Measurements from ENCODE around the gene CYBC1. TPM values are rescaled to one million over a fixed set of nuclear protein-coding genes. Genes with fewer than 3 reads are reported as not detected.
A peak's percentile ranks its signal among the peaks of the same experiment; 100 is the strongest.

The CYBC1 gene
- total RNA-seq, 1 experiment from 2014 or later: 71.7 TPM

DNA sequence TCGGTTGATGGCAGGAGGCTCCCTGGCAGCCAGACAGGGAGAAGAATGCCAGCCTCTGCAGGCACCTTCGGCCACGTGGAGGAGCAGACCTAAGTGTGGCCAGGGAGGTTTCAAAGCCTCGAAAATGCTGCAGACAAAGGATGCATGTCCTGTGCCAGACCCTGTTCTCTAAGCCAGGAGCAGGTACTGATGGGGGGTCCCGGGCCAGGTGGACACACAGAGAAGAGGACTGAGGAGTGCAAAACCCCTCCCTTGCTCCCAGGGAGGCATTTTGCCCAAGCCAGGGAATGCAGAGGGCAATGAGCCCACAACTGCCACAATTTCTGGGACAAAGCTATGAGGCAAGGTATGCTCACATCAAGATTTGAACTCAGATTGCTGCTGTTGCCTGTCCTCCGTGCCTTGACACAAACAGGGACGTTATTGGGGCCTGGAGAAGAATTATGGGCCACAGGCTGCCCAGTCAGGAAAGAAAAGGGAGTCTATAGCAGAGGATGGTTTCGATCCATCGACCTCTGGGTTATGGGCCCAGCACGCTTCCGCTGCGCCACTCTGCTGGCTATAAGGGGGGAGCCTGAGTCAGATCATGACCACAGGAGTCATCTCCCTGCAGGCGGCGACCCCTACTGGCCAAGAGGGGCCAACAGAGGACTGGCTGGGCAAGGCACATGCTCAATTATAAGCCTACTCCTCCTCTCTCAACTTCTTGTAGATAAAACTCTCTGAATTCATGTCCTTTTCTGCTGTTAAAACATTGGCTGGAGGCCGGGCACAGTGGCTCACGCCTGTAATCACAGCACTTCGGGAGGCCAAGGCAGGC is 43.9 kb upstream of the CYBC1 start (continued):
- TF ChIP-seq ZNF281 (CRISPR knock-in tag; IDR thresholded peaks at IDR 0.05) (no peak), ELF4 (CRISPR knock-in tag; IDR thresholded peaks at IDR 0.05; ENCODE audit: low read depth) (no peak), ZNF671 (CRISPR knock-in tag; IDR thresholded peaks at IDR 0.05) (no peak), NR3C1 (CRISPR knock-in tag; conservative IDR thresholded peaks at IDR 0.05; ENCODE audit: low read depth) (no peak), ZNF121 (CRISPR knock-in tag; IDR thresholded peaks at IDR 0.05) (peak; percentile 58), SOX15 (CRISPR knock-in tag; IDR thresholded peaks at IDR 0.05) (no peak), ZNF138 (CRISPR knock-in tag; conservative IDR thresholded peaks at IDR 0.05) (no peak), MYBL2 (CRISPR knock-in tag; IDR thresholded peaks at IDR 0.05) (peak; percentile 52; the same call in 1 of the 2 replicates), ATF2 (CRISPR knock-in tag; IDR thresholded peaks at IDR 0.05; ENCODE audit: borderline replicate concordance, low read depth) (no peak), PRRX2 (CRISPR knock-in tag; IDR thresholded peaks at IDR 0.05) (0 out of 2 replicates have a peak, but pooled peaks have one; percentile 27), GTF2I (CRISPR knock-in tag; conservative IDR thresholded peaks at IDR 0.05) (no peak), CREM (CRISPR knock-in tag; IDR thresholded peaks at IDR 0.05) (peak; percentile 86; the same call in 1 of the 2 replicates), FOXP1 (CRISPR knock-in tag; IDR thresholded peaks at IDR 0.05; ENCODE audit: borderline replicate concordance) (peak; percentile 63; the same call in 1 of the 2 replicates), TP53 (CRISPR knock-in tag; IDR thresholded peaks at IDR 0.05) (no peak), KAT7 (CRISPR knock-in tag; IDR thresholded peaks at IDR 0.05; ENCODE audit: borderline replicate concordance) (no peak), ZNF263 (CRISPR knock-in tag; IDR thresholded peaks at IDR 0.05; ENCODE audit: low read depth) (no peak), MXD4 (CRISPR knock-in tag; IDR thresholded peaks at IDR 0.05; ENCODE audit: borderline replicate concordance) (no peak), NFE2L1 (CRISPR knock-in tag; IDR thresholded peaks at IDR 0.05) (no peak)
- TF ChIP-seq, protein P1, sequence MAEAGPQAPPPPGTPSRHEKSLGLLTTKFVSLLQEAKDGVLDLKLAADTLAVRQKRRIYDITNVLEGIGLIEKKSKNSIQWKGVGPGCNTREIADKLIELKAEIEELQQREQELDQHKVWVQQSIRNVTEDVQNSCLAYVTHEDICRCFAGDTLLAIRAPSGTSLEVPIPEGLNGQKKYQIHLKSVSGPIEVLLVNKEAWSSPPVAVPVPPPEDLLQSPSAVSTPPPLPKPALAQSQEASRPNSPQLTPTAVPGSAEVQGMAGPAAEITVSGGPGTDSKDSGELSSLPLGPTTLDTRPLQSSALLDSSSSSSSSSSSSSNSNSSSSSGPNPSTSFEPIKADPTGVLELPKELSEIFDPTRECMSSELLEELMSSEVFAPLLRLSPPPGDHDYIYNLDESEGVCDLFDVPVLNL (CRISPR knock-in tag; IDR thresholded peaks at IDR 0.05; ENCODE audit: borderline replicate concordance, low read depth): no peak
- TF ChIP-seq, protein P2, sequence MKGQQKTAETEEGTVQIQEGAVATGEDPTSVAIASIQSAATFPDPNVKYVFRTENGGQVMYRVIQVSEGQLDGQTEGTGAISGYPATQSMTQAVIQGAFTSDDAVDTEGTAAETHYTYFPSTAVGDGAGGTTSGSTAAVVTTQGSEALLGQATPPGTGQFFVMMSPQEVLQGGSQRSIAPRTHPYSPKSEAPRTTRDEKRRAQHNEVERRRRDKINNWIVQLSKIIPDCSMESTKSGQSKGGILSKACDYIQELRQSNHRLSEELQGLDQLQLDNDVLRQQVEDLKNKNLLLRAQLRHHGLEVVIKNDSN (CRISPR knock-in tag; IDR thresholded peaks at IDR 0.05): peak; percentile 41; the same call in 1 of the 2 replicates
- TF ChIP-seq, protein P3, sequence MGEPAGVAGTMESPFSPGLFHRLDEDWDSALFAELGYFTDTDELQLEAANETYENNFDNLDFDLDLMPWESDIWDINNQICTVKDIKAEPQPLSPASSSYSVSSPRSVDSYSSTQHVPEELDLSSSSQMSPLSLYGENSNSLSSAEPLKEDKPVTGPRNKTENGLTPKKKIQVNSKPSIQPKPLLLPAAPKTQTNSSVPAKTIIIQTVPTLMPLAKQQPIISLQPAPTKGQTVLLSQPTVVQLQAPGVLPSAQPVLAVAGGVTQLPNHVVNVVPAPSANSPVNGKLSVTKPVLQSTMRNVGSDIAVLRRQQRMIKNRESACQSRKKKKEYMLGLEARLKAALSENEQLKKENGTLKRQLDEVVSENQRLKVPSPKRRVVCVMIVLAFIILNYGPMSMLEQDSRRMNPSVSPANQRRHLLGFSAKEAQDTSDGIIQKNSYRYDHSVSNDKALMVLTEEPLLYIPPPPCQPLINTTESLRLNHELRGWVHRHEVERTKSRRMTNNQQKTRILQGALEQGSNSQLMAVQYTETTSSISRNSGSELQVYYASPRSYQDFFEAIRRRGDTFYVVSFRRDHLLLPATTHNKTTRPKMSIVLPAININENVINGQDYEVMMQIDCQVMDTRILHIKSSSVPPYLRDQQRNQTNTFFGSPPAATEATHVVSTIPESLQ (CRISPR knock-in tag; IDR thresholded peaks at IDR 0.05): no peak
- TF ChIP-seq, protein P4, sequence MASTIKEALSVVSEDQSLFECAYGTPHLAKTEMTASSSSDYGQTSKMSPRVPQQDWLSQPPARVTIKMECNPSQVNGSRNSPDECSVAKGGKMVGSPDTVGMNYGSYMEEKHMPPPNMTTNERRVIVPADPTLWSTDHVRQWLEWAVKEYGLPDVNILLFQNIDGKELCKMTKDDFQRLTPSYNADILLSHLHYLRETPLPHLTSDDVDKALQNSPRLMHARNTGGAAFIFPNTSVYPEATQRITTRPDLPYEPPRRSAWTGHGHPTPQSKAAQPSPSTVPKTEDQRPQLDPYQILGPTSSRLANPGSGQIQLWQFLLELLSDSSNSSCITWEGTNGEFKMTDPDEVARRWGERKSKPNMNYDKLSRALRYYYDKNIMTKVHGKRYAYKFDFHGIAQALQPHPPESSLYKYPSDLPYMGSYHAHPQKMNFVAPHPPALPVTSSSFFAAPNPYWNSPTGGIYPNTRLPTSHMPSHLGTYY (CRISPR knock-in tag; IDR thresholded peaks at IDR 0.05): peak; percentile 53; the same call in 1 of the 2 replicates
- TF ChIP-seq, protein P5, sequence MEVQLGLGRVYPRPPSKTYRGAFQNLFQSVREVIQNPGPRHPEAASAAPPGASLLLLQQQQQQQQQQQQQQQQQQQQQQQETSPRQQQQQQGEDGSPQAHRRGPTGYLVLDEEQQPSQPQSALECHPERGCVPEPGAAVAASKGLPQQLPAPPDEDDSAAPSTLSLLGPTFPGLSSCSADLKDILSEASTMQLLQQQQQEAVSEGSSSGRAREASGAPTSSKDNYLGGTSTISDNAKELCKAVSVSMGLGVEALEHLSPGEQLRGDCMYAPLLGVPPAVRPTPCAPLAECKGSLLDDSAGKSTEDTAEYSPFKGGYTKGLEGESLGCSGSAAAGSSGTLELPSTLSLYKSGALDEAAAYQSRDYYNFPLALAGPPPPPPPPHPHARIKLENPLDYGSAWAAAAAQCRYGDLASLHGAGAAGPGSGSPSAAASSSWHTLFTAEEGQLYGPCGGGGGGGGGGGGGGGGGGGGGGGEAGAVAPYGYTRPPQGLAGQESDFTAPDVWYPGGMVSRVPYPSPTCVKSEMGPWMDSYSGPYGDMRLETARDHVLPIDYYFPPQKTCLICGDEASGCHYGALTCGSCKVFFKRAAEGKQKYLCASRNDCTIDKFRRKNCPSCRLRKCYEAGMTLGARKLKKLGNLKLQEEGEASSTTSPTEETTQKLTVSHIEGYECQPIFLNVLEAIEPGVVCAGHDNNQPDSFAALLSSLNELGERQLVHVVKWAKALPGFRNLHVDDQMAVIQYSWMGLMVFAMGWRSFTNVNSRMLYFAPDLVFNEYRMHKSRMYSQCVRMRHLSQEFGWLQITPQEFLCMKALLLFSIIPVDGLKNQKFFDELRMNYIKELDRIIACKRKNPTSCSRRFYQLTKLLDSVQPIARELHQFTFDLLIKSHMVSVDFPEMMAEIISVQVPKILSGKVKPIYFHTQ (CRISPR knock-in tag; IDR thresholded peaks at IDR 0.05): 0 out of 2 replicates have a peak, but pooled peaks have one; percentile 75
- TF ChIP-seq, protein P6, sequence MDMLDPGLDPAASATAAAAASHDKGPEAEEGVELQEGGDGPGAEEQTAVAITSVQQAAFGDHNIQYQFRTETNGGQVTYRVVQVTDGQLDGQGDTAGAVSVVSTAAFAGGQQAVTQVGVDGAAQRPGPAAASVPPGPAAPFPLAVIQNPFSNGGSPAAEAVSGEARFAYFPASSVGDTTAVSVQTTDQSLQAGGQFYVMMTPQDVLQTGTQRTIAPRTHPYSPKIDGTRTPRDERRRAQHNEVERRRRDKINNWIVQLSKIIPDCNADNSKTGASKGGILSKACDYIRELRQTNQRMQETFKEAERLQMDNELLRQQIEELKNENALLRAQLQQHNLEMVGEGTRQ (CRISPR knock-in tag; IDR thresholded peaks at IDR 0.05): no peak; the same call in 1 of the 2 replicates

All from WTC11 (cell line).